Activated CD4-positive, CD25-positive, alpha-beta regulatory T cell treated with anti-CD3 and anti-CD28 coated beads, Interleukin-2, amount 50 U/mL, for 16 hours (primary cell): ENCODE measurements around the gene B4GALNT4.
"Not testable (repeated sequence)": the region's sequence is repeated elsewhere in the genome, so short reads cannot be mapped to it uniquely, and the experiment has no call there.

ENCODE experiments used
- DNase-seq: peaks from one replicate; pipeline ENCODE4 v3.0.0-alpha.2; 2020; ENCODE audit warnings: low read depth, low spot score

Gene B4GALNT4

GRCh38 chr11:392102-392777 lies 22.9 kb downstream of the B4GALNT4 start:
- no peak for DNase-seq

GRCh38 chr11:393219-394033 lies 24.1 kb downstream of the B4GALNT4 start:
- DNase-seq = no peak

GRCh38 chr11:394034-394857 lies 24.9 kb downstream of the B4GALNT4 start, which contains the start of gene PKP3:
PKP3 (plus strand) TSS chr11:394209; CDS start chr11:394293, 84 bp downstream.
- no peak for DNase-seq

- DNase-seq = no peak
Measured at GRCh38 chr11:394858-395655, 25.8 kb downstream of the B4GALNT4 start.

GRCh38 chr11:395866-396265 lies 26.6 kb downstream of the B4GALNT4 start:
- DNase-seq = no peak

- no peak for DNase-seq
Measured at GRCh38 chr11:396511-396947, 27.2 kb downstream of the B4GALNT4 start.

- DNase-seq = no peak
Measured at GRCh38 chr11:396948-397548, 27.7 kb downstream of the B4GALNT4 start.

GRCh38 chr11:398826-399225 lies 29.5 kb downstream of the B4GALNT4 start:
- no peak for DNase-seq

GRCh38 chr11:399731-400211 lies 30.5 kb downstream of the B4GALNT4 start:
- DNase-seq = no peak

GRCh38 chr11:400241-400689 lies 31.0 kb downstream of the B4GALNT4 start:
- no peak for DNase-seq

GRCh38 chr11:401196-401595 lies 31.9 kb downstream of the B4GALNT4 start:
- DNase-seq = not testable (repeated sequence)

GRCh38 chr11:403021-403760 lies 33.9 kb downstream of the B4GALNT4 start:
- no peak for DNase-seq

GRCh38 chr11:403761-404431 lies 34.6 kb downstream of the B4GALNT4 start:
- no peak for DNase-seq

GRCh38 chr11:404551-405264 lies 35.4 kb downstream of the B4GALNT4 start:
- no peak for DNase-seq

- no peak for DNase-seq
Measured at GRCh38 chr11:405323-405953, 36.1 kb downstream of the B4GALNT4 start.

GRCh38 chr11:405954-406795 lies 36.9 kb downstream of the B4GALNT4 start:
- no peak for DNase-seq
